Epidermal melanocyte (primary cell): ENCODE results near the gene FAM184B.

Experiments
- DNase-seq: peaks from one replicate; pipeline ENCODE4 v3.0.0; 2011; ENCODE audit warnings: low spot score; ENCODE audit not compliant: insufficient read length

Gene FAM184B

DNA sequence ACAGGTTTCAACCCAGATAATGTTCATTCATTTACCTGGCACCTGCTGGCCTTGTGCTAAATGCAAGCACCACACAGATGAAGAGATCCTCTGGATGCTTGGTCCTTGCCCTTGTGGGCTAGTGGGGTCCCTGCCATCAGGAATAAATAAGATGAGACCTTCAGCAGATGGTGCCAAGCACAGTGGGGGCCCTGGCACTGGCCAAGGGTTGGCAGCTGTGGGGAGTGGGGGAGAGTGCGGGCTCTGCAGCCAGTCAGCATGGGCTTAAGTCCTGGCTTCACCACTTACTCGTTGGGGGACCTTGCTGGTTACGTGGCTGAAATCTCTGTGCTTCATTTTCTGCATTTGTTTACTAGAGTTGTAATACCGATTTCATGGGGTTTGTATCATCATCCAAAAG lies 197.5 kb downstream of the FAM184B start:
- DNase-seq: no peak

DNA sequence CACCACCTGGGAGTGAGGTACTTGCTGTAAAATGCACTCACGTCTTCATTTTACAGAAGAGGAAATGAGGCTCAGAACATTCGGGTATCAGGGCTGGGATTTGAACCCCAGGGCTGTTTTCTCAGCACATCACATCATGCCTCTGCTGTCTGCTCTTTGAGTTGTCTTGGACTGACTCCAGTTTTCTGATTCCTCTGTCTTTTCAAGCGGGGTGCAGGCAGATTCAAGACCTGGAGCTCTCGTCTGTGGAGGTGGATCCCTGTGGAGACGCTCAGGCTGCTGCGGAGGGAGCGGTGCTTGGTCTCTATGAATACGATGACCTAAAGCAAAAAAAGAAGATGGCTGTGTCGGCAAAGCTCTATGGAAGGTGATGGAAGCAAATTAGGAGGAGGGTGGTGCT lies 198.1 kb downstream of the FAM184B start:
- no peak for DNase-seq

DNA sequence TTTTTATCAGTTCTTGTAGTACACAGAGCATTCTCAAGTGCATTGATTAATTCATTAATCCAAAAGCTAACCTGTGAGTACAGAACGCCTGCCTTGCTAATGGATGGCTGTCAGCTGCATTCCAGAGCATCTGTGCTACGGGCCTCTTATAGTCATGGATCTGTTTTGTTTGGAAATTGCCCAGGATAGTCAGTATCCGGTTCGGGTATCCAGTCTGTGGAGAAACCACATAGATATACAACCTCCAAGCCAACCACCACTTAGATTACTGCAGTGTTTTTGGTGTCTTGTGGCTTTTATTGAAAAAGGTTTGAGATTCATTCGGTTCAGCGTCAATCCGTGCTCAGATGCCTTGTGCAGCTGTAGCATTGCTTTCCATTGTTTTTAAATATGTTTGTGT lies 200.5 kb downstream of the FAM184B start:
- DNase-seq: no peak
